Measurements from ENCODE around the gene JPH4.

The JPH4 gene

DNA sequence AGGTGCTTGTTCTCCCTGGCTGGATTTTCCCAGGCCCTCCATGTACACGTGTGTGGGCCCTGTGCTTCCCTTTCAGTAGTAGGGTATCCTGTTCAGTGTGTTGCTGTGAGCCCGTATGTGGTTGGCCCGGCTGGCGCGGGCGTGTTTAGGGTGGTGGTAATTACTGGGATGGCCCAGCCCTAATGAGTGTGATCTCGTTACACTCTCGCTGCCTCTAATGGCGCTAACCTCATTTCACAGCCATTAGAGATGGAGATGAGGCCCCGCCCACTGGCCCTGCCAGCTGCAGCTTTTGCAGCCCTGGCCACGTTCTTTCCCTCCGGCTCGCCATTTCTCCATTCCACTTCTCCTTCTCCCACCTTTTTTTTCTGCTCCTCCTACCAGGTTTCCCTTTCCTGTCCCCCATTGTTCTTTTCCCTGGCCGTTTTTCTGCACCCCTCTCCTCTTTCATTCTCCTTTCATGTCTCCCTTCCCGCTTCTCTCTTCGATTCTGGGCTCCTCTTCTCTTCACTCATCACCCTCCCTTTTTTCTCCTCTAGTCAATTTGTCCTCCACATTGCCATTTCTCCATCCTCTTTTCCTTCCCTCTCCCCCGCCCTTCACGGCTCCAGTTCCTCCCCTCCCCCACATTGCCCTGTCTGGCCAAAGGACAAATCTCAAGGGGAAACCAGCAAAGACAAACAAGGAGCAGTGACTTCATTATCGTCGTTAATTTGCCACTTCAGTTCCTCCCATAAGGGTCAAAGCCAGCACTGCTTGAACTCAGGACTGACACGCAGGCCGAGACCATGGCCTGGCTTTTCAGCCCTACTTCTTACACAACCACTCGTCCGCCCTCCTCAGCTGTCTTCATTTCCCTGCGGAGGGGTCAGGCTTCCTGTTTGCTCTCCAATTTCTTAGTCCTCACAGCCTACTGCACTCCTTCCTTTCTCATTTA, 33.8 kb downstream of the JPH4 start:
- no peak for DNase-seq (ENCODE audit: low read depth)
- H3K4me3 ChIP-seq (ENCODE audit: low read length), result no peak overlapping the region
- TF ChIP-seq, protein P1, sequence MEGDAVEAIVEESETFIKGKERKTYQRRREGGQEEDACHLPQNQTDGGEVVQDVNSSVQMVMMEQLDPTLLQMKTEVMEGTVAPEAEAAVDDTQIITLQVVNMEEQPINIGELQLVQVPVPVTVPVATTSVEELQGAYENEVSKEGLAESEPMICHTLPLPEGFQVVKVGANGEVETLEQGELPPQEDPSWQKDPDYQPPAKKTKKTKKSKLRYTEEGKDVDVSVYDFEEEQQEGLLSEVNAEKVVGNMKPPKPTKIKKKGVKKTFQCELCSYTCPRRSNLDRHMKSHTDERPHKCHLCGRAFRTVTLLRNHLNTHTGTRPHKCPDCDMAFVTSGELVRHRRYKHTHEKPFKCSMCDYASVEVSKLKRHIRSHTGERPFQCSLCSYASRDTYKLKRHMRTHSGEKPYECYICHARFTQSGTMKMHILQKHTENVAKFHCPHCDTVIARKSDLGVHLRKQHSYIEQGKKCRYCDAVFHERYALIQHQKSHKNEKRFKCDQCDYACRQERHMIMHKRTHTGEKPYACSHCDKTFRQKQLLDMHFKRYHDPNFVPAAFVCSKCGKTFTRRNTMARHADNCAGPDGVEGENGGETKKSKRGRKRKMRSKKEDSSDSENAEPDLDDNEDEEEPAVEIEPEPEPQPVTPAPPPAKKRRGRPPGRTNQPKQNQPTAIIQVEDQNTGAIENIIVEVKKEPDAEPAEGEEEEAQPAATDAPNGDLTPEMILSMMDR (conservative IDR thresholded peaks at IDR 0.05; ENCODE audit: low read depth, low read length), result no peak

DNA sequence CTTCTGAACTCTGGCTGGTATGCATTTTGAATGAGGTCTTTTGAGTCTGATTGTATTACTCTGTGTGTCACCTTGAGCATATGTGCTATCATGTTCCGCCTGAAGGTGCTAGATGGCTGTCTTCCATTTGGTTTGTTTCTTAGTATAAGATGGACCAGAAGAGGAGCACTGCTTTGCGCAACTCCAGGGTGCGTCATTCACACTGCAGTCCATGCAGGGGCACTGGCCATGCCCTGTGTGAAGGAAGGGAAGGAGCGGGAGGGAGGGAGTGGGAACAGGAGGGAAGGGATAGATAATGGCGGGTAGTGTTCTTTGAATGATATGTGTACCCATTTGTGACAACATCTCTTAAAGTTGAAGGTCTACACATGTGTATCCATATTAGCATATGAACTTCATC, 35.2 kb downstream of the JPH4 start:
- DNase-seq (ENCODE audit: low read depth), result no peak
- TF ChIP-seq, protein P1 (conservative IDR thresholded peaks at IDR 0.05; ENCODE audit: low read depth, low read length), result no peak
- no peak overlapping the region for H3K4me3 ChIP-seq (ENCODE audit: low read length)

DNA sequence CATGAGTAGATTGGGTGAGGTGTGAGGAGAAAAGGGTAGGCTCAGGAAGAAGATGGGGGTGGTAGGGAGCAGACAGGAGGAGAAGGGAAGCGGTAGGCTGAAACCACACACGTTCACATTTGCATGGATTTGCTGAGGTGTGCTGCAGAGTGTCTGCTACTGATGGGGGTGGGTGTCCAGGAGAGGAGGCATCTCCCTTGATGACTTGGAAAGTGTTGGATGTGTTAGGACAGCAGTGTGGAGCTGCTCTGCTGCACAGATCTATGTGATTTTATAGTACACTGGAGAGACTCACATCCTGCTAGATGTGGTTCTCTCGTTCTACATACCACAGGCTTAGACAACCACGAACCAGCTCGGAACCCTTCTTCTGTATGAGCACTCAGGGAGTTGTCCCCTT, 36.3 kb downstream of the JPH4 start:
- H3K4me3 ChIP-seq (ENCODE audit: low read length), result no peak overlapping the region
- TF ChIP-seq, protein P1 (conservative IDR thresholded peaks at IDR 0.05; ENCODE audit: low read depth, low read length), result no peak
- DNase-seq (ENCODE audit: low read depth), result no peak

DNA sequence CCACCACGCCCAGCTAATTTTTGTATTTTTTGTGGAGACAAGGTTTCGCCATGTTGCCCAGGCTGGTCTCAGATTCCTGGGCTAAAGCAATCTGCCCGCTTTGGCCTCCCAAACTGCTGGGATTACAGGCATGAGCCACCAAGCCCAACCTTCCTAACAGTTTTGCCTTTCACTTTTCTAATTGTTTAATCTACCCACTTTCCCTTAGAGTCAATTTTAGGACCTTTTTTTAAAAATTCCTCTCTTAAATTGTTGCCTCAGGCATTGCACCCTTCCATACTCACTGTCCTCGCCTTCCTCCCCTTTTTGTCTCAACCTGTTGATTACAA, 38.5 kb downstream of the JPH4 start:
- no peak for DNase-seq (ENCODE audit: low read depth)
- TF ChIP-seq, protein P1 (conservative IDR thresholded peaks at IDR 0.05; ENCODE audit: low read depth, low read length), result no peak
- no peak overlapping the region for H3K4me3 ChIP-seq (ENCODE audit: low read length)

DNA sequence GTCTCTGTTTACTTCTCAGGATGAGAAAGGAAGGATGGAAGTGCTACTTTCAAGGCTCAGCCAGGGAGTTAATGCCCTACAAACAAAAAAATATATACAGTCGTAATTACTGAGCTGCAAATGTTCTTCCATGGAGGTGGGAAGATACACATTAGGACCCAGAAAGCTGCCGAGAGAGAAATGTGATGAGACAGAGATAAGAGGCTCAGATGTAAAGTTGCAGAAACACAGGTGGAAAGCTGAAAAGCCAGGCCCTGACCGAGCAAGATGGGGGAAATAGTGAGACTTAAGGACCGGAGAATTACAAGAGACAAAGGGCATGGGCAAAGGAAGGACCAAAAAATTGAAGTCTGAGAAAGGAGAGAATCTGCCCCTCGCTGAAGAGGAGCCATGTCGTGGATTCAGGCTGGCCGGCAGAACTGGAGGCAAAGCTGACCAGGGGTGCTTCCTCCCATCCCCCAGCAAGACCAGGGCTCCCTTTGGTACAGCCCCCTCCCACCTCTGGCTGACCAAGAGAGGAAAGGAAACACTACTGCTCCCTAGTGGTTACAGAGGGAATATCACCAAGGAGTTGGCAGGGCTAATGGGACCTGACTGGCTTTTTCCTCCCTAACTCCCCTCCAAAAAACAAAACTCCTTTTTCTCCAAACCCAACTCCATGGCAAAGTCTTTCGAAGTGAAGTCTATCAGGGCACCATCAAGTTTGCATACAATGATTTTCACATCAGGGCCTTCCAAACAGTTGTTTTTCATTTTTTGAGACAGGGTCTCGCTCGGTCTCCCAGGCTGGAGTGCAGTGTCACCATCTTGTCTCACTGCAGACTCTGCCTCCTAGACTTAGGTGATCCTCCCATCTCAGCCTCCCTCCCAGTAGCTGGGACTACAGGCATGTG, 39.1 kb downstream of the JPH4 start:
- no peak for DNase-seq (ENCODE audit: low read depth)
- no peak overlapping the region for H3K4me3 ChIP-seq (ENCODE audit: low read length)
- TF ChIP-seq, protein P1 (conservative IDR thresholded peaks at IDR 0.05; ENCODE audit: low read depth, low read length), result peak; percentile 91

DNA sequence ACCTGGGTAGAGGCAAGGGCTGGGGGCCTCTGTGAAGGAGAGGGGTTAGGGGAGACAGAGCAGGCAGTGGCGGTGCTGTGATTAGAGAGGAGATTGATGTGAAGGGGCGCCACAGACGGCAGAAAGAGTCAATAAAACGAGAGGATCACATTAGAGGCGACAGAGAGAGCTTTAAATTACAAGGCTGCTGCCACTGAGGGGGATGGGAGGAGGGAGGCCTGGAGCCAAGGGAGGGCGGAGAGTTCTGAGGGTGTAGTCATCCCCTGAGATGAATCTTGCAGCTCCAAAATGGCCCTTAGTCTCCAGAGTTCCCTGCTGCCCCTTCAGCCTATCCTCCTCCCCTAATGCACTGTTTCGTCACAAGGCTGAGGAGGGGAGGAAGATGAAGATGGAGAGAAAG, 39.8 kb downstream of the JPH4 start:
- TF ChIP-seq, protein P1 (conservative IDR thresholded peaks at IDR 0.05; ENCODE audit: low read depth, low read length), result no peak
- no peak overlapping the region for H3K4me3 ChIP-seq (ENCODE audit: low read length)
- DNase-seq (ENCODE audit: low read depth), result no peak

All from retinal pigment epithelial cell (primary cell).